HG03095 (cell line): ENCODE measurements around the gene ACAA1.
"Not testable (repeated sequence)": the region's sequence is repeated elsewhere in the genome, so short reads cannot be mapped to it uniquely, and the experiment has no call there.

Experiments
- ATAC-seq: cut with Tn5 transposase; IDR thresholded peaks from one replicate; pipeline ENCODE4 v1.9.1; 2021; ENCODE audit warnings: moderate library complexity; ENCODE audit not compliant: unreplicated experiment

ACAA1 gene

GRCh38 chr3:38136777-38137614 is at the start of gene ACAA1:
Gene ACAA1, minus strand, starts transcription at chr3:38137127. Its CDS starts 92 bp downstream, at chr3:38137035.
- ATAC-seq: peak; percentile 89

- no peak for ATAC-seq
These were observed 40.3 kb upstream of the ACAA1 start for GRCh38 chr3:38177181-38177580.

DNA sequence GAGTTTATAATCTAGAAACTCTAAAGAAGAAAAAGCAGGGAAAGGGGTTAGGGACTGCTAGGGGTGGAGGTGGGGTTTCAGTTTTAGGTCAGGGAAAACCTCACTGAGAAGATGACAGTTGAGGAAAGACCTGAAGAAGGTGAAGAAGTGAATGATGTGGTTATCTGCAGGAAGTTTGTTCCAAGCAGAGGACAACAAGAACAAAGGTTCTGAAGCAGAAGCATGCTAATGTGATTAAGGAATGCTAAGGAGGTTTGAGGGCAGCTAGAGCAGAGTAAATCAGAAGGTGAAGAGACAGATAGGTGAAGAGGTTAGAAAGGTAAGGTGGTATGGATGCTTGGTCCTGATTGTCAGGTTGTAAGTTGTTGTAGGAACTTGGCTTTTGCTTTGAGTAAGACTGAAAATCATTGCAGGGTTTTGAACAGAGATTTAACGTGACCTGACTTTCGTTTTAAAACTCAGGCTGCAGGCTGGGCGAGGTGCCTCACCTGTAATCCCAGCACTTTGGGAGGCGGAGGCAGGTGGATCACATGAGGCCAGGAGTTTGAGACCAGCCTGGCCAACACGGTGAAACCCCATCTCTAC is 37.0 kb upstream of the ACAA1 start:
- ATAC-seq: peak; percentile 53

DNA sequence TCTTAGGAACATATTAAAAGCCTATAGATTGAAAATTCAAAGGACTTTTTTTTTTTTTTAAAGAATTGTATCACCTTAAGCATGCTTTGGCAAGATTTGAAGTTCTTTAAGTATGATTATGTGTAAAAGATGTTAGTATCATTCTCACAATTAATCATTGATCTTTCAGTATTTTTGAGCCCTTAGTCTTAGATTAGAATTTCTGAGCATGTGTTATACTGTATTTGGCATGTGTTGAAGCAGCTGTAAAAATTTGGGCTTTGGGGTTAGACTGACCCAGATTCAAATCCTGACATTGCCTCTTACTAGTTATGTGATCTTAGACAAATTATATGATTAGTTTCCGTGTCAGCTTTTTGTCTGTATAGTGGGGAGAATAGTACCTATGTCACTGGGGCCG is 34.7 kb upstream of the ACAA1 start:
- no peak for ATAC-seq

- no peak for ATAC-seq
These were observed 33.8 kb upstream of the ACAA1 start for GRCh38 chr3:38170722-38171121.

DNA sequence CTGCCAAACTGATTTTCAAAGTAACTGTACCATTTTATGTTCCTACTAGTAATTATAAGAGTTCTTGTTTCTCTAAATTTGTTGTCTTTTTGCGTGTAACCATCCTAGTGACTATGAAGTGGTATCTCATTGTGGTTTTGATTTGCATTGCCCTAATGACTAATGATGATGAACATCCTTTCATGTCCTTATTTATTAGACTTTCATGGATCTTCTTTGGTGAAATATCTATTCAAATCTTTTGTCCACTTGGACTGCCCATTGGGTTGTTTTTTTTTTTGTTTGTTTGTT is 32.0 kb upstream of the ACAA1 start:
- no peak for ATAC-seq

DNA sequence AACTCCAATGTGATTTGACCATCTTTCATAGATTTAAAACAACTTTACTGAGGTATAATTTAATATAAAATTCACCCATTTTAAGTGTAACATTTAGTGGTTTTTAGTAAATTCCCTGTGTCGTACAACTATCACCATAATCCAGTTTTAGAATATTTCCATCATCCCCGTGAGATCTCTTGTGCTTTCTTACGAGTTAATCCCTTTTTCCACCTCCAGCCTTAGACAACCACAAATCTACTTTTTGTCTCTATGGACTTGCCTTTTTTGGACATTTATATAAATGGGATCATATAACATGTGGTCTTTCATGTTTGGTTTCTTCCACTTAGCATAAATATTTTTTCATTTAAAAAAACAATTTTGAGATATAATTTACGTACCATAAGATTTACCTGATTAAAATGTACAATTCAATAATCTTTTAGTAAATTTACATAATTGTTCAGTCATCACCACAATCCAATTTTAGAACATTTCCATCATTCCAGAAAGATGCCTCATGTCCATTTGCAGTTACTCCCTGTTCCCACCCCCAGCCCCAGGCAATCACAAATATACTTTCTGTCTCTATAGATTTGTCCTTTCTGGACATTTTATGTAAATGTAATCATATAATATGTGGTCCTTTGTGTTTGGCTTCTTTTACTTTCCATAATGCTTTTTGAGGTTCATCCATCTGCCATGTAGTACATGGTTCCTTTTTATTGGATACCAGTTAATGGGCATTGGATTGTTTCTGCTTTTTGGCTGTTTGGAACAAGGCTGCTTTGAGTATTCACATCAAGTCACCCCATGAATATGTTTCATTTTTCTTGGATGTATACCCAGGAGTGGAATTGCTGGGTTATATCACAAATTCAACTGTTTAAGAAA is 31.5 kb upstream of the ACAA1 start:
- no peak for ATAC-seq

DNA sequence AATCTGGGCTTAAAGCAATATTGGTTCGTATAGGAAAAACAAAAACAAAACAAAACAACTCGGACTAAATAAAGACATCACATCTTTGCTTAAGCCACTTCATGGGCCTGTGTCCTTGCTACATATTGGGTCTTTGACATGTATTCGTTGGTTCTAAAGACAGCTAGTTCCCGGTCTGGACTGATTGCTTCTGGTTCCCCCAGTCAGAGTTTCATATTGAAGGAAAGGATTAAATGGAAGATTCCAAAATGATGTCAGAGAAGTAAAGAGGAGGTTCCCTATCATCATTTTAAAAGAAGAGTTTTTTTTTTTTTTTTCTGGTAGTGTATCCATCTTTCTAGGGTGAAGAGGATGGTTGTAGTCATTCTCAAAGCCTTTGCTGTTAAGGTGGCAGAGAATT is 30.7 kb upstream of the ACAA1 start:
- no peak for ATAC-seq

DNA sequence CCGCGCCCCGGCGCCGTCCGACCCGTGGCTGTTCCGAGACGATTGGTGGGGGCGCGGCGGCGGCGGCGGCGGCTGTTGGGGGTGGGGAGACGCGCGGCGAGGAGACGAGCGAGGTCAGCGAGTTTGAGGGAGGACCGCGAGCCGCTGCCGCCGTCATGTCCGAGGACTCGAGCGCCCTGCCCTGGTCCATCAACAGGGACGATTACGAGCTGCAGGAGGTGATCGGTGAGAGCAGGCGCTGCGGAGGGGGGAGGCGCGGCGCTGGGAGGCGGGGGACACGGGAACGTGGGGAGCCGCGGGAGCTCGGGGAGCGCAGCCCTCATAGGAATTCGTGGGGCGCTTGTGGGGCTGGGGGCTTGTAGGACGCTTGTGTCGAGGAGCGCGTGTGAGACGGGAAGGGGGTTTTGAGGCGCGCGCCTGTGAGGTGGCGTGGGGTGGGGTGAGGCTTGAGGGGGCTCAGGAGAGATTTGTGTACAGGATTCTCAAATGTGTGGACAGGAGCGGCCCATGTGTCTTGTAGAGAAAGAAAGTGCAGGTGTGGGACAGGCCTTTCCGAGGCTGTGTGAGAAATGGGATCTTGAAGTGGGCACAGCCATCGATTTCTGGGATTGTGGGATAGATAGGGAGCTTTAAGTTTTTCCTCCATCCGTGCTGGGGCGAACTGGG is 28.9 kb upstream of the ACAA1 start:
- no peak for ATAC-seq

DNA sequence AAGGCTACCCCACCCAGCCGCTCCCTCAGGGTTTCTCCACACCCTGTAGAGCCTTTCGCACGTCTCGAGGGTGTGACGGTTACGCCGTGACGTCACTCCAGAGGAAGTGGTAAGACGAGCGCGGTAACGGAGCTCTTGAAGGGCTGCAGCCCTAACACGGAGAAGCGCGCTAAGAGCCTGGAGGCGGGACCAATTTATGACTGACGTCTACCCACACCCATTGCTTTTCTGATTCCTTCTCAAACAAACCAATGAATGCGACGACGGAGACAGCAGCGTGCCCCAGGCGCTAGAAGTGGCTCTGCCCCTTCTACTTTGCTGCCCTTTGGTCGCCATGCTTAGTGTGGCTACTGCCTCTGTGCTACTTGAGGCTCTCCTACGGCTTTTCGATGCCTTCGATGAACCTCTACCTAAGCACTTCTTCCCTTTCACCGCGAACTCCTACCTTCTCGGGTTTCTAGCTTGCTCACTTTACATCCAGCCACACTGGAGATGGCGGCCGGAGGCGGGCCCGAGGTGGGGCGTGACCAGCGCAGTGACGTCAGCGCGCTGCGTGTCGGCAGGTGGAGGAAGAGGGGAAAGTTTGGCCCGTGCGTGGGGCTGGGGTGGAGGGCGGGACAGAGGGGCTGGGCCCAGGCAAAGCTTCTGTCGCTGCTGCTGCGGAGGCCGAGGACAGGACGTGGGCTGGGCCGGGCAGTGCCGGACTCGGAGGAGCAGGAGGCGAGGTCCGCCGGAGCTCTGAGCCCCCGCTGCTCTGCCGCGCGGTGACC is 28.2 kb upstream of the ACAA1 start, which contains the start of gene OXSR1:
Gene OXSR1 (plus strand): TSS at position 586 of the 770 bp plus-strand sequence. CDS start 340 bp downstream, outside the sequence.
- ATAC-seq: peak; percentile 92

- ATAC-seq: no peak
These were observed 27.7 kb upstream of the ACAA1 start for GRCh38 chr3:38164643-38164951.

- ATAC-seq: no peak
These were observed 27.1 kb upstream of the ACAA1 start for GRCh38 chr3:38163841-38164642.

- ATAC-seq: no peak
These were observed 26.4 kb upstream of the ACAA1 start for GRCh38 chr3:38163117-38163840.

- ATAC-seq: not testable (repeated sequence)
These were observed 23.8 kb upstream of the ACAA1 start for GRCh38 chr3:38160704-38161103.

DNA sequence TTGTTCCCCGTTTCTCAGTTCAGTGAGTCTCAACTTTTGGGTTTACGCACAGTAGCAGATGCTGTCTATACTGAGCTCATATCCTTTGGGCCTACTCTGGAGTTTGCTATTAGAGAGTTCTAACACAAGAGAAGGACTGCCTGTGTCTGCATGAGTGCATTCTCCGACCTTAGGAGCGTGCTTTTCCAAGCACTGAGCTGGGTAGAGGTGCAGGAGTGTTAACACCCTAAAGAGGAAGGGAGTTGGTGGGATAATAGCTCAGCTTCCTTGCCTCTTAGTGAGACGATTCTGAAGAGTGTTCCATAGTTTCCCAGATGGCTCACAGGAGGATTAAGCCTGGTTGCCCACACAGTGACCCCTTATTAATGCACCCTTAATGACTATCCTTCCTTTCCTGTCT is 21.5 kb upstream of the ACAA1 start:
- ATAC-seq: no peak

DNA sequence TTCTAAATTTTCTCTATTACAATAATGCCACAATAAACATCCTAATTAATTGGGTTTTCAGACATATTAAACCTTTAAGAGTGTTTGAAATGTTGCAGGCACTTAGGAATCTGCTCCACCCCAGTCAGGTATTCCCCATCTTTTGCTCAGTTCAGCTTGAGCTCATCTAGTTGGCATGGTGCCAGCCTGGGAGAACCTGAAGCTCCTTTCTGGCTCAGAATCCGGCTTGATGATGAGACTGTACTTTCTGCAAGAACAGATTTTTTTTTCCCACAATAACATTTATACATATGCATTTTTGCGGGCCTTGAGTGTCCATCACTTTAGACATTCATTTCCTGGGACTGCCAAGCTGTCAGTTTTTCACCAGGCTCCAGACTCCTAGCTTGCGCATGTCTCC is 20.7 kb upstream of the ACAA1 start:
- ATAC-seq: no peak

- no peak for ATAC-seq
These were observed 20.2 kb upstream of the ACAA1 start for GRCh38 chr3:38157117-38157516.

- no peak for ATAC-seq
These were observed 18.9 kb upstream of the ACAA1 start for GRCh38 chr3:38155825-38156224.

- ATAC-seq: no peak
These were observed 17.8 kb upstream of the ACAA1 start for GRCh38 chr3:38154625-38155255.
